ENCODE data around the gene C11orf87. TPM values are rescaled to one million over a fixed set of nuclear protein-coding genes. Genes with fewer than 3 reads are reported as not detected.

C11orf87 gene
- total RNA-seq, 5 donors from 2014 or later (not counting 1 experiment from before 2014, with no cell fraction given), result not detected

DNA sequence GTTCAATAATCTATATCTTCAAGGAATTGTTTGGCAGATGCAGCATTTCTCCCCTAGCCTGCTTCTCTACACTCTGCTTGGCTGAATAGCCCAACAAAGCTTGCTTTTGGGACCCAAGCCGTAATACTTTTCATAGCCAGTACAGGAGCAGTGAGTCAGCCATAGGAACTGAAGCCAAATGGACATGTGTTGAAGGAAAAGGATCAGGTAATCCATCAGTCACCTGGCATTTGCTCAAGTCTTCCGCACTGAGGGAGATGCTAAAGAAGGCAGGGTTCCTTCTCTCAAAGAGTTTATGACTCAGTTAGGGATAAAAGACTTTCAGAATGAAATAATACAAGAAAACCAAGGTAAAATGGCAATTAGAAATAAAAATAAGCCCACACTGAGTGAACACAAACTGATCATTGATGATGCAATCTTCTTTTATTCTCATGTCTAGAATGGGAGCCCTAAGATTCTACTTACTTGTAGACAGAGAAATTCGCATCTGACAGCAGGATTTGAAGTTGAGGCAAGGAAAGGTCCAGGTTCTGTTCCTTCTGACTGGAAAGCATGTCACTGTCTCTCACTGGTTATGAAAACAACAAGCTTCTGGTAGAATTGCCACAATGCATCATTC is 13.2 kb downstream of the C11orf87 start:
- no peak overlapping the region for H3K4me3 Mint-ChIP-seq
- WGBS (ENCODE audit: insufficient coverage), result 83% methylated on average over 1 of the region's 3 CpGs
- no peak for ATAC-seq (replicated peaks in 1 of 4)

GRCh38 chr11:109439684-109440083 is 17.7 kb downstream of the C11orf87 start:
- ATAC-seq (replicated peaks in 1 of 4) (no peak), DNase-seq (no peak)
- ChIA-PET CTCF (no interaction called here), POLR2A (no interaction called here)
- Mint-ChIP-seq H3K4me1 (no peaks in the 10 kb centered on the region), H3K9me3 (peaks cover 0 to 6% (median 0%) of the 10 kb centered on the region in 3 donors), H3K27me3 (no peaks in the 10 kb centered on the region), H3K4me3 (no peak overlapping the region), H3K36me3 (no peaks in the 10 kb centered on the region), H3K27ac (no peak overlapping the region)
- Histone ChIP-seq H3K4me1 (ENCODE audit: control insufficient read depth in 1 of 2, extremely low read depth in 1 of 2, insufficient read depth in 2 of 2, low read length in 2 of 2) (no peaks in the 10 kb centered on the region), H3K4me3 (ENCODE audit: control insufficient read depth in 1 of 2, extremely low read depth in 1 of 2, low read length in 1 of 2) (no peak overlapping the region), H3K27ac (ENCODE audit: low read length) (no peak overlapping the region), H3K27me3 (replicated peaks in 1 of 2; ENCODE audit: control insufficient read depth in 2 of 2, extremely low read depth in 1 of 2, insufficient read depth in 2 of 2, low read length in 1 of 2) (no peaks in the 10 kb centered on the region), H3K36me3 (ENCODE audit: control insufficient read depth in 2 of 2, extremely low read depth in 1 of 2, insufficient read depth in 1 of 2, low read length in 1 of 2) (no peaks in the 10 kb centered on the region), H3K9me3 (no peaks in the 10 kb centered on the region)
- 81% methylated on average over 2 of the region's 2 CpGs for WGBS (ENCODE audit: insufficient coverage)

More for the DNA sequence above, 13.2 kb downstream of the C11orf87 start:
- H3K36me3 Mint-ChIP-seq, result no peaks in the 10 kb centered on the region
- POLR2A ChIA-PET, result no interaction called here
- H3K36me3 ChIP-seq (ENCODE audit: control insufficient read depth in 2 of 2, extremely low read depth in 1 of 2, insufficient read depth in 1 of 2, low read length in 1 of 2), result no peaks in the 10 kb centered on the region
- H3K27me3 Mint-ChIP-seq, result no peaks in the 10 kb centered on the region
- no peak overlapping the region for H3K27ac ChIP-seq (ENCODE audit: low read length)
- H3K27me3 ChIP-seq (replicated peaks in 1 of 2; ENCODE audit: control insufficient read depth in 2 of 2, extremely low read depth in 1 of 2, insufficient read depth in 2 of 2, low read length in 1 of 2), result peaks cover 0 to 2% of the 10 kb centered on the region in 2 experiments
- no peak overlapping the region for H3K27ac Mint-ChIP-seq
- no peaks in the 10 kb centered on the region for H3K9me3 ChIP-seq
- H3K9me3 Mint-ChIP-seq, result peaks cover 0 to 4% (median 4%) of the 10 kb centered on the region in 3 donors
- no peak for DNase-seq
- no peaks in the 10 kb centered on the region for H3K4me1 ChIP-seq (ENCODE audit: control insufficient read depth in 1 of 2, extremely low read depth in 1 of 2, insufficient read depth in 2 of 2, low read length in 2 of 2)
- no peaks in the 10 kb centered on the region for H3K4me1 Mint-ChIP-seq
- no peak overlapping the region for H3K4me3 ChIP-seq (ENCODE audit: control insufficient read depth in 1 of 2, extremely low read depth in 1 of 2, low read length in 1 of 2)
- CTCF ChIA-PET, result no interaction called here

DNA sequence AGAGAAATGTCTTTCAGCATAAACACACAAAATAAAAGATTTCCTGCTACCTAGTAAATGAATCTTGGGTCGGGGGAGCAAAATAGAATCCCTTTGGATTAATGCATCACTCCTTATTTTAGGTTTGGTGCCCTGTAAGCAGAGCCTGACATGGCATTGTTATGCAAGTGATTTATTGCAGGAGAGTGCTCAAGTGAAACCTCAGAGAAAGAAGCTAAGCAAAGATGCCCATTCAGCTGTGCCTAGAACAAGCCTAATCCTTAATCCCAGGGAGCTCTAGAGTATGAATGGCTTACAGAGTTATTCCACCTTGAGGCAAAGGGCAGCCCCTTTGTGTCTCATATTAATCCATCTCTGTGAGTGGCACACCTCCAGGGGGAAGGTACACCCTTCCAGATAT is 21.1 kb downstream of the C11orf87 start:
- Mint-ChIP-seq H3K9me3 (peaks cover 0 to 17% (median 0%) of the 10 kb centered on the region in 3 donors), H3K4me1 (no peaks in the 10 kb centered on the region), H3K27ac (no peak overlapping the region), H3K27me3 (no peaks in the 10 kb centered on the region), H3K4me3 (no peak overlapping the region), H3K36me3 (no peaks in the 10 kb centered on the region)
- POLR2A ChIA-PET, result no interaction called here
- ATAC-seq (replicated peaks in 1 of 4), result no peak
- CTCF ChIA-PET, result no interaction called here
- Histone ChIP-seq H3K4me3 (ENCODE audit: control insufficient read depth in 1 of 2, extremely low read depth in 1 of 2, low read length in 1 of 2) (no peak overlapping the region), H3K9me3 (no peaks in the 10 kb centered on the region), H3K27ac (ENCODE audit: low read length) (no peak overlapping the region), H3K27me3 (replicated peaks in 1 of 2; ENCODE audit: control insufficient read depth in 2 of 2, extremely low read depth in 1 of 2, insufficient read depth in 2 of 2, low read length in 1 of 2) (no peaks in the 10 kb centered on the region), H3K4me1 (ENCODE audit: control insufficient read depth in 1 of 2, extremely low read depth in 1 of 2, insufficient read depth in 2 of 2, low read length in 2 of 2) (no peaks in the 10 kb centered on the region), H3K36me3 (ENCODE audit: control insufficient read depth in 2 of 2, extremely low read depth in 1 of 2, insufficient read depth in 1 of 2, low read length in 1 of 2) (no peaks in the 10 kb centered on the region)
- DNase-seq, result no peak
- WGBS (ENCODE audit: insufficient coverage), result no CpG with 5 or more reads among the region's 1 CpG

- Histone ChIP-seq H3K27ac (ENCODE audit: low read length) (no peak overlapping the region), H3K4me1 (ENCODE audit: control insufficient read depth in 1 of 2, extremely low read depth in 1 of 2, insufficient read depth in 2 of 2, low read length in 2 of 2) (no peaks in the 10 kb centered on the region), H3K36me3 (ENCODE audit: control insufficient read depth in 2 of 2, extremely low read depth in 1 of 2, insufficient read depth in 1 of 2, low read length in 1 of 2) (no peaks in the 10 kb centered on the region), H3K4me3 (ENCODE audit: control insufficient read depth in 1 of 2, extremely low read depth in 1 of 2, low read length in 1 of 2) (no peak overlapping the region), H3K27me3 (replicated peaks in 1 of 2; ENCODE audit: control insufficient read depth in 2 of 2, extremely low read depth in 1 of 2, insufficient read depth in 2 of 2, low read length in 1 of 2) (no peaks in the 10 kb centered on the region), H3K9me3 (no peaks in the 10 kb centered on the region)
- H3K27me3 Mint-ChIP-seq, result peaks cover 0 to 3% of the 10 kb centered on the region in 2 donors
- H3K4me3 Mint-ChIP-seq, result no peak overlapping the region
- ChIA-PET CTCF (no interaction called here), POLR2A (no interaction called here)
- H3K9me3 Mint-ChIP-seq, result peaks cover 2 to 9% (median 9%) of the 10 kb centered on the region in 3 donors
- no peaks in the 10 kb centered on the region for H3K4me1 Mint-ChIP-seq
- no peak for DNase-seq
- no peak for ATAC-seq (replicated peaks in 1 of 4)
- no peaks in the 10 kb centered on the region for H3K36me3 Mint-ChIP-seq
- no CpG with 5 or more reads among the region's 2 CpGs for WGBS (ENCODE audit: insufficient coverage)
- no peak overlapping the region for H3K27ac Mint-ChIP-seq
Measured at GRCh38 chr11:109454857-109455256, 32.9 kb downstream of the C11orf87 start.

Measured in T-cell (primary cell).